ENCODE results near the gene GBA3.

GBA3 gene

GRCh38 chr4:22695917-22696316 is 3.2 kb downstream of the GBA3 start:
- DNase-seq (ENCODE audit: low read depth): no peak

DNA sequence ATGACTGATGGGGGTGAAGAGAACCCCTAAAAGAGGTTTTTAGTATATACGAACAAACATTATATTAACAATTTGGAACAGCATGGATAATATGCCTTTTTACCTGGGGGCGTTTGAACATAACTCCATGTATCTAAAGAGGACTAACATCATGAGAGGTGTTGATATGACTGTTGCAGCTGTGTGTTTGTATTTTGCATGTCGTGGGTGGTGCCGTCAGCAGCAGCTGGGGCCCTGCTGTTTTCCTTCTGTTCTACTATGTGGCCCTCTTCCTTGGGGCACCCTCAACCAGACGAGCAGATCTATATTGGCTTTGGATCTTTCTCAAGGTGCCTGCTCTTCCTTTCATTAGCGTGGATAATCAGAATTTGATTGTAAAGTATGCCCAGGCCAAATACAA is 11.2 kb downstream of the GBA3 start:
- DNase-seq (ENCODE audit: low read depth): no peak

GRCh38 chr4:22707390-22707789 is 14.7 kb downstream of the GBA3 start:
- no peak for DNase-seq (ENCODE audit: low read depth)

DNA sequence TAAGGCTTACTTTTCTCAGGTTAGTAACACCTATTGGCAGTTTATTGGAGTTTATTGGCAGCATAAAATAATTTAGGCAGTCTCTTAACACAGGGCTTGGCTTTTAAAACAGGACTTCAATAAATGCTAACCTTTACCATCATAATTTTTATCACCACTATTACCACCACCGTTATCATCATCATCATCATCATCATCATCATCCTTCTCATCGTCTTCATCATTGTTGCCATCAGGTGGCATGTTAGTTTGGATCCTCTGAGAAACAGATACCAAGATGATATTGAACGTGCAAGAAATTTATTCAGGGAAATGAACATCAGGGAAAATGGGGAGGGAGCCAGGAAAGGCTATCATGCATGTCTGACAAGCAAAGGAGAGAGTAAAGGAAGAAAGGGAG is 16.2 kb downstream of the GBA3 start:
- DNase-seq (ENCODE audit: low read depth): no peak

DNA sequence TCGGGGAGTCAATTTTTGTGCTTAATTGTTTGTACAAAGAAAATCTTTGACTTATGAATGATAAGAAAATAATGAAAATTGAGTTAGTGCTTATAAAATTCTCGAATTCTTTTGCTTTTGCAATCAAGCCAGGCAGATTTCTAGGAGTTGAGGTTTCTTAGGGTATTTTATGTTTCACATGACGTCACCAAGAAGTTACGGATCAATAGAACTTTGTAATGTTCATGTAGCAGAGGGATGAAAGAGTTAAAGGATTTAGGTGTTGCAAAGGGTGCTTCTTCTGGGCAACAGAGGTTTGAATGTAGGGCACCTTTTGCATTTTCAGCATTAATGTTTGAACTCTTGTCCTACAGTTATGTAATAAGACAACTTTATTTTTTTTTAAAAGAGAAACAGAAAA is 19.4 kb downstream of the GBA3 start:
- DNase-seq (ENCODE audit: low read depth): no peak

DNA sequence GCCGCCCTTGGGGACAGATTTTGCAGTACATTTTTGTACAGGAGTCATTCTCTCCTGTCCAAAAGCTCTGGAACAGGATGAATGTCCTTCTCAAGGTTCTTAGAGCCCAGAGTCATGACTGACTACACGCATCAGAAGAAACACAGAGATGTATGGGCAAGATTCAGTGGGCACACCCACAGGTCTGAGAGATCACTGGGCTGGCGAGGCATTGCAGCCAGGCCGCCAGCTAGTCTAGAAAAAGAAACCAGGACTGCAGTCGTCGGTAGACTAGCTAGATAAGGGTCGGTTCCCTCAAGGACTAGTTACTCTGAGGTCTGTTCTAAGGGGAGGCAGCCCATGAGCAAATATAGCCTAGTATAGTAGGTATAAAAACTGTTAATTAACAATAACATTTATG is 19.8 kb downstream of the GBA3 start:
- no peak for DNase-seq (ENCODE audit: low read depth)

- no peak for DNase-seq (ENCODE audit: low read depth)
These were observed 21.1 kb downstream of the GBA3 start for GRCh38 chr4:22713841-22714240.

DNA sequence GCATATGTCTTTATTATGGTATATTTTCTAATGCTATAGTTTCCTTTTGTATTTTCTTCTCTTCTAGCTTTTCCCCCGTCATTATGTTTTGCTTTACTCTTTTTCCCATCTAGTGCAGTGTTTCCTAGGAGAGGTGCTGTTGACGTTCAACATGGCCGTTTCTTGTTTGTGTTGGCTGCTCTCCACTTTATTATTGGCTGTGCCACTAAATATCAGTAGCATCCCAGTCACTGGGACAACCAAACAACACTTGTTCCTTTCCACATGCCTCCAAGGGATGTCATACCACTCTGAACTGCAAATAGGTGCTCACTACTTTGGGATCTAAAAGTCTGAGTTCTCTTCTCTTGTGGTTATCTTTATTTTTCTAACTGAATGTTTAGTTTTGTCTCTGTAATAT is 26.5 kb downstream of the GBA3 start:
- no peak for DNase-seq (ENCODE audit: low read depth)

GRCh38 chr4:22720091-22720490 is 27.4 kb downstream of the GBA3 start:
- no peak for DNase-seq (ENCODE audit: low read depth)

DNA sequence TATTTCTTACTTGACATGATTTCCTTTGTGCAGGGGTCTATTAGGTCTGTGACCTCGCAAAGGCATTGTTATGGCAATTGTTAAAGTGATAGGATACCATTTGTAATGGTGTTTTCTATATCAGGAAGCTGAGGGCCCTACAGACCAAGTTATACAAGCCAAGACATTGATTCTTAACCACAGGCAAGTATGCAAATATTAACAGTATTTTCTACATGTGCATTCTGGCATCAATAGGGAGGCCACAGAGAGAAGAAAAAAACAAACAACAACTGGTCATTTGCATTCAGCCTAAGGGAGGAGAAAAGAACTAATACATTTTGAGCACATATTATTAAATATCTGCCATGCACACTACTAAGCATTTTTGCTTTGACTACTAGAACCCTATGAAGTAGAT is 28.5 kb downstream of the GBA3 start:
- no peak for DNase-seq (ENCODE audit: low read depth)

DNA sequence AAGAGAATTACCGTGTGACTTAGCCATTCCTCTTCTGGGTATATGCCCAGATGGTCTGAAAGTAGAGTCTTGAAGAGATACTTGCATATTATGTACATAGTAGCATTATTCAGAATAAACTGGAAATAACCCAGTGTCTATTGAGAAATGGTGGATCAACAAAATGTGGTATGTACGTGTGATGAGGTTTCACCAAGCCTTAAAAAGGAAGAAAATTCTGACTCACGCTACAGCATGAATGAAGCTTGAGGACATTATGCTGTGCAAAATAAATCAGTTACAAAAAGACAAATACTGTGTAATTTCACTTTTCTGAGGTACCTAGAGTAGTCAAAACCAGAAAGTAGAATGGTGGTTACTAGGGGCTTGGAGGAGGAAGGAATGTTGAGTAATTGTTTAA is 37.3 kb downstream of the GBA3 start:
- DNase-seq (ENCODE audit: low read depth): no peak

DNA sequence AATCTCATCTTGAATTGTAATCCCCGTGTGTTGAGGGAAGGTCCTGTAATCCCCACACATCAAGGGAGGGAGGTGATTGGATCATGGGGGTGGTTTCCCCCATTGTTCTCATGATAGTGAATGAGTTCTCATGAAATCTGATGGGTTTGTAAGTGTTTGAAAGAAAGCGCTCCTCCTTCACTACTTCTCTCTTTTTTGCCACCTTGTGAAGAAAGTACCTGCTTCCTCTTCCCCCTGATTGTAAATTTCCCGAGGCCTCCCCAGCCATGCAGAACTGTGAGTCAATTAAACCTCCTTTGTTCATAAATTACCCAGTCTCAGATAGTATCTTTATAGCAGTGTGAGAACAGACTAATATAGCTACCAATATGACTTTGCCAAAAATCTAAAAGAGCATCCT is 41.1 kb downstream of the GBA3 start:
- DNase-seq (ENCODE audit: low read depth): no peak

GRCh38 chr4:22736912-22737311 is 44.2 kb downstream of the GBA3 start:
- no peak for DNase-seq (ENCODE audit: low read depth)

GRCh38 chr4:22739968-22740367 is 47.2 kb downstream of the GBA3 start:
- no peak for DNase-seq (ENCODE audit: low read depth)

DNA sequence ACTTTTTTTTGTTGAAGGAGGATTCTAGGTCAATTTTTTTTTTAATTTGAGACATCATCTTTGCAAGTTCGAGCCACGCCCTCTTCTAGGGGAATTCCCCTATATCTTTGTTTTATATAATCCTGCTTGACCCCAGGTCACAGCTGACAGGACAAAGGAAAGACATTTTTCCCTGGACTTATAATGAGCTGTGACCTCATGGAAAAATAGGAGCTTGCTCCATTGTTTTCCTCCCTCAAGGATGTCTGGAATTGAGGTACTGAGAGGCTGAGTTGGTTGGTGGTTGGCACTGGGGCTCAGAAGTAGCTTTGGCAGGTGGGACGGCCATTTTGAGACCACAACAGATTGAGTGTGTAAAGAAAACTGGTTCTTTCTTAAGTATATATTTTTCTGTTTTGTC is 49.0 kb downstream of the GBA3 start:
- DNase-seq (ENCODE audit: low read depth): no peak

DNA sequence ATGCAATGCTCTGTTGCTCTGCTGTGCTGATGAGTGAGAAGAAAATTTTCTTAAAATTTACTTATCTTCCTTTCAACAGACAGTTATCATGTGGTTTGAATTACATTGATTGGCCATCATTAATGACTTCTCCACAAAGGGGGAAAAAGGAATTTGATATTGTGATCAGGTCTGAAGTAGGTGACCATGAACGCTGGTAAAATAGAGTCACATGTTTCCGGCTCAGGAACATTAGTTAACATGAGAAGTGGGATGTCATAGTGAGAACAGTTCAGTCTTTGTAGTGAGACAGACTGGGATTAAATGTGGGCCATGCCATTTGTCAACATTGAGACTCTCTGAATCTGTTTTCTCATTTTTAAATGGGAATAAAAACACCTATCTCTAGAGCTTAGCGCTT is 50.6 kb downstream of the GBA3 start:
- DNase-seq (ENCODE audit: low read depth): no peak

- no peak for DNase-seq (ENCODE audit: low read depth)
These were observed 51.8 kb downstream of the GBA3 start for GRCh38 chr4:22744478-22745062.

DNA sequence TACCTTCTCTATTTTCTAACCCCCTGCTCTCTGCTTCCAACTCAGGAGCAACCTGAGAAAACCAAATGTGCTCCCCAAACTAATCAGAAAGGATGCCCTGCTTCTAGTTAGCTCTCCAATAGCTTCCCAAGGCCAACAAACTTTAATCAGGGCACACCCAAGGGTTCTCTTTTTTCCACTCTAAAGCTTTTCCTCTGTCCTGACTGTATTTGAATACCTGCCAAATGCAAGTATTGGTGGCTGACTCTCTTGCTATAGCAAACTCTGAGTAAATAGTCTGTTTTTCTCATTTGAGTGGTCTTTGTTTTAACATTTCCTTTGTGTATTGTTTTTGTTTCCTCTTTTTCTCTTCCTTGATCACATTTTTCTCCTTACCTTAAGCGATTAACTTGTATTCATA is 52.5 kb downstream of the GBA3 start:
- no peak for DNase-seq (ENCODE audit: low read depth)

DNA sequence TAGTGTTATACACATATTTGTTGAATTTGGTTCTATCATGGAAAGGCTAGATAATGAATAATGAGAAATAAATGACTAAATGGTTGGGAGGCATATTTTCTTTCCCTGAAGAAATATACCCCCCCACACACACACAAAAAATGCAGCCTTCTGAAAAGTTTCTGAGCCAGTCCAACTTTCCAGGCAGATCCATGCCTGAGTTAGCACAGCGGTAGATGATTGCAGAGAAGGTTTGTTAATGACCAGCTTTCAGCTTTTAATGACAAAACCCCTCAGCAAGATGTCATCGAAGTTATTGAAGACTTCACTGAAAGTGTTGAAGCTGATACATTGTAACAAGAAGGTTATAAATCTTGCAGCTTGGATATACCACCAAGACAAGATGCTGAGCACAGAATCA is 61.4 kb downstream of the GBA3 start:
- no peak for DNase-seq (ENCODE audit: low read depth)

DNA sequence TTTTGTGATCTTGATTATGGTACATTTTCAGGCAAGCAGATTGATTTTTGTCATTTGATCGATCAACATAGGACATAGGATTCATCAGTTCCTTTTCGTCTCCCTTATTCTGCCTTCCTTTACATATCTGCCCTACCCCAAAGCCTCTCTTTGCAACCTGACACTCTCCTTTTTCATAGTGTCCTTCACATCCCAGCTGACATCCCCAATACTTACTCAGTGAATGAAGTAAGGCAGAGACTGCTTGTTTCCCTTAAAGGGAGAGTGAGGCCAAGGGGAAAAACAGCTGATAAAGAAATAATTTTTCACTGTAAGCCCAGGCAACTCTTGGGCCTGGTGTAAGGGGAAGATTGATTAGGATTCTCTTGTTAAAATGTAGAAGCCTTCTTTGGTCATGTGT is 69.8 kb downstream of the GBA3 start:
- DNase-seq (ENCODE audit: low read depth): no peak

GRCh38 chr4:22764183-22764582 is 71.4 kb downstream of the GBA3 start:
- DNase-seq (ENCODE audit: low read depth): no peak

GRCh38 chr4:22766068-22766467 is 73.3 kb downstream of the GBA3 start:
- DNase-seq (ENCODE audit: low read depth): no peak

DNA sequence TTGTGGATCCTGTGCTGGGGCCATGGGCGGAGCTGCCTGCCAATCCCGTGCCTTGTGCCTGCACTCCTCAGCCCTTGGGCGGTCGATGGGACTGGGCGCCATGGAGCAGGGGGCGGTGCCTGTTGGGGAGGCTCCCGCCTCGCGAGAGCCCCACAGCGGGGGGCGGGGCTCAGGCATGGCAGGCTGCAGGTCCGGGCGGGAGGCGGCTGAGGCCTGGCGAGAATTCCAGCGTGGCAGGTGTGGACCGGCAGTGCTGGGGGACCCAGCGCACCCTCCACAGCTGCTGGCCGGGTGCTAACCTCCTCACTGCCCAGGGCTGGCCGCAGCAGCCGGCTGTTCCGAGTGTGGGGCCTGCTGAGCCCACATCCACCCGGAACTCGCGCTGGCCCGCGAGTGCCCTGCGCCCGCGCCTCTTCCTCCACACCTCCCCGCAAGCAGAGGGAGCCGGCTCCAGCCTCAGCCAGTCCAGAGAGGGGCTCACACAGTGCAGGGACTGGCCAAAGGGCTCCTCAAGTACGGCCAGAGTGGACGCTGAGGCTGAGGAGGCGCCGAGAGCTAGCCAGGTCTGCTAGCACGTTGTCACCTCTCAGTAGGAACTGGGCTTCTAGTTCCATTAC is 85.9 kb downstream of the GBA3 start:
- DNase-seq (ENCODE audit: low read depth): no peak

- no peak for DNase-seq (ENCODE audit: low read depth)
These were observed 87.6 kb downstream of the GBA3 start for GRCh38 chr4:22780317-22780716.

GRCh38 chr4:22780797-22781196 is 88.1 kb downstream of the GBA3 start:
- DNase-seq (ENCODE audit: low read depth): no peak

Measured in activated T-helper 9 cell treated with anti-CD3 and anti-CD28 coated beads, Interleukin-2, amount 50 U/mL, for 16 hours (primary cell).